T-helper 2 cell treated with Interferon-gamma antibody and Interleukin-4, amounts not matched to agents 100 ng/mL and 5 ng/mL, for 36 hours (primary cell): ENCODE results near the gene RNGTT. TPM values are rescaled to one million over a fixed set of nuclear protein-coding genes. Genes with fewer than 3 reads are reported as not detected.

Experiments used
- intact Hi-C: fragments of 100-400 bp; cut with micrococcal nuclease; formaldehyde crosslinking; loops from one replicate; pipeline ENCODE4 v1.15.1; 2023
- total RNA-seq: library from RNA; stranded (reverse); gene quantifications from 2 replicates; pipeline ENCODE4 v1.2.3, GENCODE V29; 2022

The RNGTT gene
- total RNA-seq, 1 donor from 2014 or later = 23.0 TPM

DNA sequence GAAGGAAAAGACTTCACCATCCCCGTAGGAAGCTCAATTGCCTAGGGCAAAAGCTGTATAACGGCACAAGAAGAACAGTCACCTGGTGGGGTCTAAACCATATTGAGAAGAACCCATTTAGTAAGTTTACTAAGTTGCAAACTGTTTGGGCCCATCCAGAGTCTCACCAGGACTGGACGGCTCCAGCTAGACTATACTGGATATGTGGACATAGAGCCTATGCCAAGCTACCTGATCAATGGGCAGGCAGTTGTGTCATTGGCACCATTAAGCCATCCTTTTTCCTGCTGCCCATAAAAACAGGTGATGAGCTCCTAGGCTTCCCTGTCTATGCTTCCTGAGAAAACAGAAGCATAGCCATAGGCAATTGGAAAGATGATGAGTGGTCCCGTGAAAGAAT, 293.9 kb downstream of the RNGTT start:
- intact Hi-C loops = no loop called here

GRCh38 chr6:88666901-88667300, 296.5 kb downstream of the RNGTT start:
- intact Hi-C loops = no loop called here

DNA sequence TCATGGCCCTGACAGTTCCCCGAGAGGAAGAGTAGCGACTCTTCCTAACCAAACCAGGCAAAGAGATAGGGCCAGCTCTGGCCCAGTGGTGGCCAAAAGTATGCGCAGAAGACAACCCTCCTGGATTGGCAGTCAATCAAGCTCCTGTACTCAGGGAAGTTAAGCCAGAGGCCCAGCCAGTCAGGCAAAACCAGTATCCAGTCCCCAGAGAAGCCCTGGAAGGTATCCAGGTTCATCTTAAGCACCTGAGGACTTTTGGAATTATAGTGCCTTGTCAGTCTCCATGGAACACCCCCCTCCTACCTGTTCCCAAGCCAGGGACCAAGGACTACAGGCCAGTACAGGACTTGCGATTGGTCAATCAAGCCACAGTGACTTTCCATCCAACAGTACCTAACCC, 298.3 kb downstream of the RNGTT start:
- intact Hi-C loops = no loop called here

DNA sequence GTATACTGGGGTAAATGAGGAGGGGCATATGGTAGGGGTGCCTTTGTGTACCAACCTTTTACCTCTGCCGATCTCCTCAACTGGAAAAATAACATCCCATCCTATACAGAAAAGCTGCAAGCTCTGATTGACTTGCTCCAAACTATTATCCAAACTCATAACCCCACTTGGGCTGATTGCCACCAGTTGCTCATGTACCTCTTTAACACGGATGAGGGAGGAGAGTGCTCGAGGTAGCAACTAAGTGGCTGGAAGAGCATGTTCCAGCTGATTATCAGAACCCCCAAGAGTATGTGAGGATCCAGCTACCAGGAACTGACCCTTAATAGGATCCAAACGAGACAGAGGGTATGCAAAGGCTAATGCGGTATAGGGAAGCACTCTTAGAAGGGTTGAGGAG, 299.6 kb downstream of the RNGTT start:
- intact Hi-C loops = no loop called here

DNA sequence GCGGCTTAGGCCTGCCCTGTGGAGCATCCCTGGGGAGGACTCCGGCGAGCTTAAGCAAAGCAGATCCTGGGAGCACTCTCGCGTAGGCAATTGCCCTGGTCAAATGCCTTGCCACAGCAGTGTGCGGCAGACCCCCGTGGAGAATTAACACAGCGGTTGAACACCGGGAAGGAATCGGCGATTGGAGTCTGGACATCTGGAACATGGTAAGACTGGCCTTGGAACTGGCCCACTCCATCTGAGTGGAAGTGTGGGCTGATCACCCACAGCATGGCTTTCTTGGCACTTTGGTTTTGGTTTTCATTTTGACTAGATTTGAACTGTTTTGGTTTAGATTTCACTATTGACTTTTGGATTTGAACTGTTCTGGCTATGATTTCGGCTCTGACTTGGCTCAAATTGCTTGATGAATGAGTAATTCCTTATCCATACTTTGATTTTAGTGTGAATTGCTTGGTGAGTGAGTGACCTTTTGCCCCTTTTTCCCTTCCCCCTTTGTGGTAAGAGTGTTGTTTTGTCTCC, 300.7 kb downstream of the RNGTT start:
- intact Hi-C loops = no loop called here

GRCh38 chr6:88662163-88662580, 301.2 kb downstream of the RNGTT start:
- intact Hi-C loops = no loop called here

GRCh38 chr6:88661136-88661535, 302.3 kb downstream of the RNGTT start:
- intact Hi-C loops = no loop called here

DNA sequence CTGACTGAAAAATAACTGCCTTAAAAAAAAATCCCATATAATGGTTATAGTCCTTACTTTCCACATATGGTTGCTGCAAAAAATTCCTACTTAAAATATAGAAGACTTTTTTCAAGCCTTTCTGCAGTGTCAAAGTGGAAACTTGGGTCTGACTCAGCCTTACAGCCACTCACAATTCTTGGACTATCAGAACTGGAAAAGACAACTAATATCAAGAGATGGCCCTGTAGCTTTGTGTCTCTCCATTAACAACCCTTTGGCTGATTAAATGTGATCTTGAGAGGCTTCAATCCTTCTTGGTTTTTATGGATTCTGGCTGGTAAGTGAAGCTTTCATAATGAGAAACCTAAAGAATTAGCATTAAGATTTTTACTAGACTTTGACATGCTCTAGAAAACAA, 307.8 kb downstream of the RNGTT start:
- intact Hi-C loops = no loop called here

DNA sequence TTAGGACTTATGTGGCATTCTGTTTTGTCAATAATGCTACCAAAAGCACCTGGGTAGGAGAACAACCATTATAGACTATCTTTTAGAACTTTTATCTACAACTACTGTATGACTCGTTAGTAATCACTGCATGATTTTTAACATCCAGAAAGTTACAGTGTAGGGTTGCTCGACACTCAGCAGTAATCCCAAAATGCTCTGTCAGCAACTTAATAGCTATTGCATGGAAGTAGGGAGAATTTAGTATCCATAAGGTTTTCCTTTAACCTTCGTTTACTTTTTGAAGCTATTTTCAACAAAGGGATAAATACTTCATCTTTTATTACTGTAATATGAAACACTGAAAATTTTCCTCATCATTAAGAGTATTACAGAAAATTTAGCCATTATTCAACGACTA, 309.5 kb downstream of the RNGTT start:
- intact Hi-C loops = no loop called here

DNA sequence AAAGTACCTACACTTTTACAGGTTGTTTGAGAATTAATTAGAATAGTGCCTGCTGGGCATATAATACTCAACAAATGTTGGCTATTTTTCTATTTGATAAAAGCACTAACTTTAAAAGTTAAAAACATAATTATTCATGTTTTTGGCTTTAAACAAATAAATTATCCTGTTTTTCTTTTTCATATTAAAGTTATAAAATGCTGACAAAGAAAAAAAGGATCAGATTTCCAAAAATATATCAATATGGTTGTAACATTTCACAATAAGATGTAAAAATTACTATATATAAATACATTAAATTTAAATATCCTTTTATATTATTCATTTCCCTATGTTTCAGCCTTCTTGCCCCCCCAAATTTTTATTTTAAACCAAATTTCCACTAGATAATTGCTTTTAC, 312.0 kb downstream of the RNGTT start:
- intact Hi-C loops = no loop called here

DNA sequence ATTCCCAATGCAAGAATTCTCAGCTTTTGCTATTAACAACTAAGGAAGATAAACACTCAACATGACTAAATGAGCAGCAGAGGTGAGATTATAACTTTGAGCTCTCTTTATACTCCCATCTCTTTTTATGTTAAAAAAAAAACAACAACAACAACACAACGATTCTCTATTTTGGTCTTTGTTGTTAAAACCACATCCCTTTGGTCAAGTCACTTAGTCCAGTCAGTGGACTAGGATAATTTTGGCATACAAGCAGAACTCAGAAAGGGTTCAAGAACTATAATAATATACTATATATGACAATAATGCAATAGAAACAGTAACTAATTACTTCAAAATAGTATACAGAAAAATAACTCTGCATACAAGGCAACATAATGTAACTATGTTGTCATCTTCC, 312.4 kb downstream of the RNGTT start:
- intact Hi-C loops = no loop called here

GRCh38 chr6:88650029-88650619, 313.3 kb downstream of the RNGTT start:
- intact Hi-C loops = no loop called here

DNA sequence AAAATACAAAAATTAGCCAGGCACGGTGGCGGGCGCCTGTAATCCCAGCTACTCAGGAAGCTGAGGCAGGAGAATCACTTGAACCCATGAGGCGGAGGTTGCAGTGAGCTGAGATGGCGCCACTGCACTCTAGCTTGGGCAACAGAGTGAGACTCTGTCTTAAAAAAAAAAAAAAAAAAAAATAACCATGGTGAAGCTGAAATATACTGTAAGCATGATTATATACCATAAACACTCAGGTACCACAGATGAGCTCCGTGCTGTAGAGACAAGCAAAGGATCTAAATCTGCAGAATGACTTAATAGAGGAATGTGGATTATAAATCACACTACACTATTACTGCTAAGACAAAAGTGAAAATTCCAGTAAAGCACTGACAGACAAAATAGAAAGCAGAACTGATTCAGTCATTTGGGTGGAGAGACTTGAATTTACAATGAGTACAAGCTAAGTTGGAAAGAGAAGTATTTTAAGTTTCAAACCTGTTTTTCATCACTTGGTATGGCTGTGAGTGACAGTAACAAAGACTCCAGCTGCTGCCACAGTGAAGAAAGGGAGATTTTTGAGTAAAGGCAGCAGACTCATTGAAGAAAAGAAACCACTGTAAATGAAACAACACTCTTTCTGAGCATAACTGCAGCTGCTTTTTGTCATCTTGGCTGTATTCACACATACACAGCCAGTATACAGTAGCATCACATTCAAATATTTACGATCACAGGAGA, 322.1 kb downstream of the RNGTT start:
- intact Hi-C loops = no loop called here

DNA sequence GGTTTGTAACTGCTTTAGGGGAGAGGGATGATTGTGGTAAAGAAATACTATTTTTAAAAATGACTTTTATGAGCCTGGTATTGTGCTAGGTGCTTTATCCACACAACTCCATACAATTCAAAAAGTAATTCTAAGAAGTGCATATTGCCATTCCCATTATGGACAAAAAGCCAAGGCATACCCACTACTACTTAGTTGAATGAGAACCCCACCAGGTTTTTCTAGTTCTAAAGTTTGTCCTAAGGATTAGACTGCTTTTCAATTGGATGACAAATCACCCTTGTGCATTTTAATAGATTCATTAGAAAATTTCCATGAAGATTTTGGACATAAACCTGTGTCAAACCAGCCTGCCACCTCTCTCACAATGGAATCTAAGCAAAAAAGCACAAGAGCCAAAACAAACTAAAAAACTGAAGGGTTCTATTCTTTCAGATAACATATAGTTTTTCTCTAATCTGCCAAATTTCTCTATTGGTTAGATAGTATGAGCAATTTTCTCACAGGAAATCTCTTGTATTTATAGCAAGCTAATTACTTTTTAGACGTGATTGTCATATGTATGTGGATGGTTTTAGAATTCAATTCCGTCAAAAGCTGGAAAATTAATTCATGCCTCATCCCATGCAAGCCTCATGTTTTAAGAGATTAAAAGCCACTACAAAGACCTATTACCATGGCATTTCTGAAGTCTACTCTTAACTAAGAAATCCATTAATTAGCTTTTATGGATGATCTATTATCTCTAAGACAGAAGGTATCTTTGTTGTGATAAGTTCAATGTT, 325.5 kb downstream of the RNGTT start:
- intact Hi-C loops = no loop called here

DNA sequence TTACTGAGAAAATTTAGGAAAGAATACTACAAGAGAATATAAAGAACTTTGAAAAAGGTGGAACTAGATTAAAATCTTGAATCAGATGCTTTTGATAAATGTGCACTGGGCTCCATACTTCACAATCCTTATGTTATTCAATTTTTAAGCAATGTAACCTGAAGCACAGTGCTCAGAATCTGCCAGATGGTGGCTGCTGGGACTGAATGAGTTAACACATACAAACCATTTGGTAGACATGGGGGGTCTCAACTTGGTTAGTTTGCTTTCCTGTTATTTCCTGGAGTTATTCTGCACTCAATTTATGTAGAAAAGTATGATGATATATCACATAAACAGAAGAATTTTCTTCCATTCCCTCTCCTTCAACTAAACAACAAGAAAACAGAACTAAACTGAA, 326.5 kb downstream of the RNGTT start:
- intact Hi-C loops = no loop called here

GRCh38 chr6:88633782-88634181, 329.6 kb downstream of the RNGTT start:
- intact Hi-C loops = no loop called here

- intact Hi-C loops = no loop called here
Observed at GRCh38 chr6:88631830-88632229, 331.6 kb downstream of the RNGTT start.

GRCh38 chr6:88629838-88630494, 333.5 kb downstream of the RNGTT start:
- intact Hi-C loops = no loop called here

- intact Hi-C loops = no loop called here
Observed at GRCh38 chr6:88626460-88626859, 337.0 kb downstream of the RNGTT start.

GRCh38 chr6:88623531-88623930, 339.9 kb downstream of the RNGTT start:
- intact Hi-C loops = no loop called here

GRCh38 chr6:88619951-88620350, 343.5 kb downstream of the RNGTT start:
- intact Hi-C loops = no loop called here

GRCh38 chr6:88616380-88616779, 347.0 kb downstream of the RNGTT start:
- intact Hi-C loops = no loop called here
